ENCODE measurements around the gene KRTAP4-7.
"Not testable (repeated sequence)": the region's sequence is repeated elsewhere in the genome, so short reads cannot be mapped to it uniquely, and the experiment has no call there.

KRTAP4-7 gene

GRCh38 chr17:41116297-41116696 lies 32.3 kb downstream of the KRTAP4-7 start:
- no peak for DNase-seq

GRCh38 chr17:41117846-41118386 lies 34.0 kb downstream of the KRTAP4-7 start, which contains the start of gene KRTAP4-11:
KRTAP4-11 (minus strand) TSS chr17:41118373; CDS start chr17:41118315, 58 bp downstream.
- not testable (repeated sequence) for DNase-seq

DNA sequence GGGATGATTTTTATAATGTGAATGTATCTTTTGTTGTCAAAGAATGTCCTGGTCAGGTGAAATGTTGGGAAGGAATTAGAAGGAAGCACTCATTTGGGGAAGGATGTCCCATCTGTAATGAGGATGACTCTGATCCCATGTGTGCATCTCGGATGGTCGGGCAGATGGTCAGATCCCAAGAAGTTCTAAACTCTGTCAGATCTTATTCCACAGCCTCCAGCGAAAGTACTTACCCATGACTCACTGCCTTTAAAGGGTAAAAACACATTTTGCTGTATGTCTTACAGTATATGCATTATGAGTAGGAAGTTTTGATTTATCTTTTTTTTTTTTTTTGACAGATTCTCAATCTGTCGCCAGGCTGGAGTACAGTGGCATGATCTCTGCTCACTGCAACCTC lies 34.8 kb downstream of the KRTAP4-7 start:
- no peak for DNase-seq

DNA sequence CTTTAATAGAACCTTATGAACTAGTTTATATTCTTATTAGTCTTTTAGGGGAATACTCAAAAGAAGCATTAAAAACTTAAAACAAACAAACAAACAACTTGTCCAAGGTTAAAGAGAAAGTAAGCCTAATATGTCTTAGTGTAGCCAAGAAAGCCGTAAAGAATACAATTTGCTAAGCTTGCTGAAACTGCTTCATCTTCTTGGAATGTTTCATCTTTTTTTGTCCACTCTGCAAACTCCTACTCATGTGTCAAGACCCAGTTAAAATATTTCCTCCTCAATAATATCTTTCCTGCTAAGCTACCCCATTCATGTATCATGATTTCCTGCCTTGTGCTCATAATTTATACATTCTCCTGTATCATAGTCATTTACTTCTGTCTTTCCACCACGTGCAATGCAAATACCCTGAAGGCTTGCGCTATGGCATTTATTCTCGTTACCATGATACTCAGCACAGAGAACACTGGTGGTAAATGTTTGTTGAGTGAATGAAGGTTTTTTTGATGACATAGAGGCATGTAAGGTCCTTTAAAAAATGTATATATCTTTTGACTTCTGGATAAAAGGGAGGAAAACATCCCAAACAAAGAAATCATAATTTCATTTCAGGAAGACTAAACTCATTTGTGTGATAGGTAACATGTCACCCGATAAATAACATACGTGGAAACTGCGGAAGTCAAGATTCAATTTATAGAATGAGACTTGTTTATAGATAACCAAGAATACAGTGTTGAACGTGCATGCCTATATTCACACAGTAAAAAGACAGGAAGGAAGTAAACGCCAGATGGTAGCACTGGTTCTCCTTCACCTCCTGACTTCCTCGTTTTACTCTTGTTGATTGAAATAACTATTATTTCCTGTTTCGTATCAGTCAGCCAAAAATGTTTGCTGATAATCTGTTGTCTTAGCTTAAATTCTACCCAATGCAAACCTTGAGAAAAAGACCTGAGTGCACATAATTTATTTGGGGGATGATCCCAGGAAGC lies 36.0 kb downstream of the KRTAP4-7 start:
- DNase-seq, result not testable (repeated sequence)

DNA sequence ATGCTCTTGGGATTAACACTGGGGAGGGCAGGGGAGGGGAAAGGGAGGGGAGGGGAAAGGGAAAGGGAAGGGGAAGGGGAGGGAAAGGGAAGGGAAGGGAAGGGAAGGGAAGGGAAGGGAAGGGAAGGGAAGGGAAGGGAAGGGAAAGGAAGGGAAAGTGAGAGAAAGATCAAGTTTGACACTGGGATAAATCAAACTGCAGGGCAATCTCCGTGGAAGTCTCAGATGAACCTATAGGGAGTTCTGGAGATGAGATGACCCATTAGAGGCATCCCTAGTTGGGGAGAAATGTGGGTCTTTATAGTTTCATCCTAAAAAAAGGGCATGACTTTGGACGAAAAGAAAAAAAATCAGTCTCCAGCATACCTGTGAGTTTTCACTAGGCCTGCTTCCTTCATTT lies 37.8 kb downstream of the KRTAP4-7 start:
- no peak for DNase-seq

DNA sequence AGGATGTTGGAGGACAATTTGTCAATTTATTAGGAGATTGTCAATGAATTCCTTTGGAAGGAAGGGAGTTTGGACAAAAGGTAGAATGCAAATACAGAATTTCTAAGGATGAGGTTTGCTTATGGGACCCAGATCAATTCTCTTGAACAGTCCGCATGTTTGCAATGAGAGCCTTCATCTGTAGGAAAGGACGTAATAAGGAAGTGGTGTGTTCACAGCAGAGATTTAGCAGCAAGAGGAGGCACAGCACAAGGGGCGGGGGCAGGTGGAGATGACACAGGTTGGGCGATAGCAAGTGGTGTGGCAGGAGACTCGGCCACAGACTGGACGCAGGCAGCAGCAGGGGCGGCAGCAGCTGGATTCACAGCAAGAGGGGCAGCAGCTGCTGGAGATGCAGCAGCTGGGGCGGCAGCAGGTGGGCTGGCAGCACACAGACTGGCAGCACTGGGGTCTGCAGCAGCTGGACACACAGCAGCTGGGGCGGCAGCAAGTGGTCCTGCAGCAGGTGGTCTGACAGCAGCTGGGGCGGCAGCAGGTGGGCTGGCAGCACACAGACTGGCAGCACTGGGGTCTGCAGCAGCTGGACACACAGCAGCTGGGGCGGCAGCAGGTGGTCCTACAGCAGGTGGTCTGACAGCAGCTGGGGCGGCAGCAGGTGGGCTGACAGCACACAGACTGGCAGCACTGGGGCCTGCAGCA lies 39.5 kb downstream of the KRTAP4-7 start:
- not testable (repeated sequence) for DNase-seq

- not testable (repeated sequence) for DNase-seq
Observed at GRCh38 chr17:41123991-41124371, 40.0 kb downstream of the KRTAP4-7 start, which contains the start of gene KRTAP4-12. KRTAP4-12 (minus strand) TSS chr17:41124182; CDS start chr17:41124122, 60 bp downstream.

DNA sequence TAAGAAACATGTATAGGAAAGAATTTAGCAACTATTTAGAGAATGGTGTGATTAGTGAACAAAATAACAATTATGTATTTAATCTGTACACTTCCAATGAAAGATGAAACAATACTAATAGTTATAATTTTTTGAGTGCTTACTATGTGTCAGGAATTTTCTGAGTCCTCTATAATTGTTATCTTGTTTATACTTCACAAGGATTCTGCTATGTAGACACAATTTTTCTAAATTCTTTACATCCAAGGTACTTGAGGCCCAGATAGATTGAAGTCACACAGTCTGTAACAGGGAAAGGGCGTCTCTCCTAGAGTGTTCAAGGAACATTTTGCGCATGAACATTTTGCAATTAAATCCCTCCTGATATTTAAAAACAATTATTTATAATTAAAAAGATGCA lies 41.1 kb downstream of the KRTAP4-7 start:
- DNase-seq, result no peak

GRCh38 chr17:41126412-41126811 lies 42.5 kb downstream of the KRTAP4-7 start:
- DNase-seq, result no peak

DNA sequence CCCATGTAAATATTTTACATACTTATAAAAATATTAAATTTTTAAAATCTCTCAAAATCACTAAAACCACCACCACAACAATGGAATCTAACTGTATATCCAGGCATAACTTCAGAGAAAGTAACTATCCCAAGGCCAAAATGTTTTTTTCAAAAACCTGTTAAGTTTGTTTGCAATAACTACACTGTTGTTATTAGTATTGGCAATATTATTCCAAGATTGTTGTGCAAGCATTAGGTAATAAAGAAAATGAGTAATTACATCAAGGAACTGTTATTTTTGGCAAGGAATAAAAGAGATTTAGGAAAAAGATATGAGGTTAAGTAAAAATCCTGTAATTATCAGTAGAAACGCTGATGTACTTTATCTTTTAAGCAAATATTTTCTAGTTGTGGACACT lies 43.4 kb downstream of the KRTAP4-7 start:
- no peak for DNase-seq

DNA sequence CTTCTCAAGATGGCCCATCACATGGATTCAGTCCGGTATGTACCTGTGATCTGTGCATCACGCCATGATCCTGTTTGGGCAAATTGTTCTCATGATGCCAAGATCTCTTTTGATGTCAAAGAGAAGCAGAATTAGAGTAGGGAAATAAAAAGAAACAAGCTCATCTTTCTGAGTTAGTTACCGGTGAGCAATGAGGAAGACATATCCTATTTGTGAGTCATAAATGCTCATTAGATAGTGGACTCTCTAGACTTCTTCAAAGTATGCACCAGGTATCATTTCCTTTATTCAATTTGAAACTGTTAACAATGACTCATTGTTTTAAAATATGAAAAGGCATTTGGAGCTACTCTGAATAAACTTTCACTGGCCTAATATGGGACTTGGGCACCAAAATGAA lies 48.0 kb downstream of the KRTAP4-7 start:
- DNase-seq, result no peak

DNA sequence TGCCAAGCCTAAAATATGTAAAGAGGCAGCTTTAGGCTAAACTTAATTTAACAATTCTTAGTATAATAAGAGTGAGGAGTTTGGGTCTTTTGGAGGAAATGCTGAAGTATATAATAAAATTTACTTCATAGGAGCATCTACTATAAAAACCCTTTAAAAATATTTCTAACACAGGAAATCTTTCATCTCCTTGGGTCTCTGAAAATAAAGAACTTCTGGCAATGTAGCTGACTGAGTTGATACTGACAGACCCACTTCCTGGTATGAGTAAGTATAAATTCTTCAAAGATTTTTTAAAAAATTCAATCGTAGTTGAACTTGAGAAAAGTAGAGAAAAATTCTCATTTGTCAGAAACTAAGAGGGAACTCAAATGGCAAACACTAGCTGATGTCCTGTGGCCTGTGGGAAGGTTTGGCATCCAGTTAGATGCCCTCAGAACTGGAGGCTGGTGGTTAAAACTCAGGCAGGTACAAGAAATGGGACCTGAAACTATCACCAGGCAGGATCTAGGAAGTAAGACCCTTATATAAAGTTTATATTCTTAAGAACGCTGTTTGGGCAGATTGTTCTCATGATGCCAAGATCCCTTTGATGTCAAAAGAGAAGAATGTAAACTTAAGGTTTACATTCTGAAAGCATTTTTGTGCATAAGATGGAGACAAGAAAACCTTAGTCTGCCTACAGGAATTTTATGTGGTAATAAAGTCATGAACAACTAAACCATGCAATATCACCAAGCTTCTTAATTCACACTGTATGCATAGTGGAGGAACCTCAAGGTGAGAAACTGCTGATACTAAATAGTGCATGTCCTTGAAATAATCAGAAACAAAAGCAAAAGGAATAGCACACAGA lies 50.2 kb downstream of the KRTAP4-7 start:
- peak; percentile 20 for DNase-seq

Measured in CD4-positive, alpha-beta T cell treated with Interleukin-17A for 4 hours (primary cell).